CD8-positive, alpha-beta memory T cell (primary cell): Measurements from ENCODE around the gene RBM8A. TPM values are rescaled to one million over a fixed set of nuclear protein-coding genes. Genes with fewer than 3 reads are reported as not detected.

Experiments
- CTCF ChIA-PET: fragments of 350-600 bp; sonication (Branson Sonifier 250); formaldehyde crosslinking; loops from one replicate; lab custom pipeline; 2021; ENCODE audit warnings: antibody characterized with exemption; lab: Charles Lee
- POLR2A ChIA-PET: fragments of 350-600 bp; sonication (Branson Sonifier 250); formaldehyde crosslinking; loops from one replicate; lab custom pipeline; 2021; ENCODE audit warnings: antibody characterized with exemption; lab: Charles Lee
- DNase-seq, 5 donors: peaks; one replicate each; pipeline versions ENCODE4 v3.0.0 to v3.0.0-alpha.2; 2020 to 2022; ENCODE audit warnings: mixed read lengths in 1 of 5
- H3K27ac ChIP-seq: one replicate; pipeline ENCODE4 v1.7.0; 2013; ENCODE audit warnings: low read depth, mild to moderate bottlenecking, low read length, moderate library complexity
- H3K27me3 ChIP-seq: 2 replicates; pipeline ENCODE4 v1.7.0; 2013; ENCODE audit warnings: low read length, mild to moderate bottlenecking; ENCODE audit not compliant: insufficient read depth, poor library complexity, severe bottlenecking
- H3K36me3 ChIP-seq: 2 replicates; pipeline ENCODE4 v1.7.0; 2013; ENCODE audit warnings: mild to moderate bottlenecking, low read length, moderate library complexity; ENCODE audit not compliant: insufficient read depth
- H3K4me1 ChIP-seq: 2 replicates; pipeline ENCODE4 v1.7.0; 2013; ENCODE audit warnings: mild to moderate bottlenecking, low read length, moderate library complexity; ENCODE audit not compliant: insufficient read depth
- H3K4me3 ChIP-seq: 2 replicates; pipeline ENCODE4 v1.7.0; 2013; ENCODE audit warnings: mild to moderate bottlenecking, low read length
- H3K9me3 ChIP-seq: 2 replicates; pipeline ENCODE4 v1.7.0; 2013; ENCODE audit warnings: mild to moderate bottlenecking, low read length
- H3K27ac Mint-ChIP-seq, 8 donors: one replicate each; pipeline ENCODE4 v1.8.0; 2020 to 2021; ENCODE audit warnings: mixed read lengths in 8 of 8, mild to moderate bottlenecking in 6 of 8, inconsistent platforms in 3 of 8, moderate library complexity in 3 of 8
- H3K27me3 Mint-ChIP-seq, 2 donors: one replicate each; pipeline ENCODE4 v1.8.0; 2020 to 2021; ENCODE audit warnings: mixed read lengths in 2 of 2, mild to moderate bottlenecking in 1 of 2, moderate library complexity in 1 of 2
- H3K36me3 Mint-ChIP-seq, 3 donors: one replicate each; pipeline ENCODE4 v1.8.0; 2020 to 2021; ENCODE audit warnings: mixed read lengths in 3 of 3, inconsistent platforms in 1 of 3, mild to moderate bottlenecking in 1 of 3
- H3K4me1 Mint-ChIP-seq, 3 donors: one replicate each; pipeline ENCODE4 v1.8.0; 2020 to 2021; ENCODE audit warnings: mixed read lengths in 3 of 3, inconsistent platforms in 1 of 3, mild to moderate bottlenecking in 1 of 3
- H3K4me3 Mint-ChIP-seq, 7 donors: one replicate each; pipeline ENCODE4 v1.8.0; 2020 to 2021; ENCODE audit warnings: mixed read lengths in 7 of 7, mild to moderate bottlenecking in 6 of 7, moderate library complexity in 4 of 7, inconsistent platforms in 2 of 7
- H3K9me3 Mint-ChIP-seq, 5 donors: one replicate each; pipeline ENCODE4 v1.8.0; 2020 to 2022; ENCODE audit warnings: mixed read lengths in 5 of 5, mild to moderate bottlenecking in 3 of 5, moderate library complexity in 2 of 5, inconsistent platforms in 1 of 5
- polyA plus RNA-seq: library from polyadenylated mRNA; unstranded; fragments of 300-500 nt; fragmentation: Illumina TruSeq; gene quantifications from one replicate; pipeline ENCODE4 v1.2.3, GENCODE V29; 2021
- total RNA-seq, 2 experiments: library from RNA; stranded (reverse); gene quantifications; one replicate each; pipeline ENCODE4 v1.2.3, GENCODE V29; 2021

The RBM8A gene
- total and polyA plus RNA-seq, 3 experiments from 2014 or later, result 192 to 397 (median 387) TPM

- POLR2A ChIA-PET, result interaction anchor here (0.5 kb wide), 1 partner anchor 153 kb away, joined by 8 read pairs; no protein-coding TSS in a partner anchor
These were observed 42.6 kb downstream of the RBM8A start for GRCh38 chr1:145884675-145885074.

DNA sequence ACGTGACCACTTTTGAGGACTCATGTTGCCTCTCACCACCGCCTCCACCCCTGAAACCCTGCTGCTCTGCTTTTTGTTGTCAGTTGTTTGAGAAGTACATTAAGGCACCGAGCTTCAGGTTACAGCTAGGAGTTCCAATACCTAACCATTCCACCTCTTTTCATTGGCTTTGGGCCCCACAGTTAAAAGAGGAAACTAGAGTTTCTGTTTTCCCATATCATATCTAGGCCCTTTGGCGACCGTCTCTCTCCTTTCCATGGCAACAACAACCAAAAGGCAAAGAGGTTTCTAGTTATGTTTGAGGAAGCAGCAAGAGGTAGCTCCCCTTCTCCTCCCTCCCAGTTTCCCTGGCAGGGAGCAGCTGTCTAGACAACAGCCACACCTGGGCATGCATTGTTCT, 47.5 kb downstream of the RBM8A start:
- no peaks in the 10 kb centered on the region for H3K9me3 ChIP-seq
- H3K4me1 ChIP-seq, result peaks cover under 1% of the 10 kb centered on the region
- Mint-ChIP-seq H3K4me1 (peaks cover 1 to 3% (median 2%) of the 10 kb centered on the region in 3 donors), H3K9me3 (no peaks in the 10 kb centered on the region), H3K27ac (no peak overlapping the region), H3K4me3 (no peak overlapping the region), H3K36me3 (no peaks in the 10 kb centered on the region), H3K27me3 (peaks cover 21 to 38% of the 10 kb centered on the region in 2 donors)
- H3K27me3 ChIP-seq, result peaks cover 13% of the 10 kb centered on the region
- DNase-seq, result no peak
- ChIA-PET CTCF (interaction anchor here (0.8 to 2.4 kb wide), 6 partner anchors 9 to 138 kb away, joined by 3 to 9 read pairs (median 4); partner anchors contain the start of gene ITGA10), POLR2A (interaction anchor here (0.7 kb wide), 1 partner anchor 158 kb away, joined by 3 read pairs; no protein-coding TSS in a partner anchor)
- H3K27ac ChIP-seq, result peak overlapping the region; percentile 21
- no peaks in the 10 kb centered on the region for H3K36me3 ChIP-seq
- no peak overlapping the region for H3K4me3 ChIP-seq

More at GRCh38 chr1:145884675-145885074, 42.6 kb downstream of the RBM8A start:
- Histone ChIP-seq H3K27me3 (peaks cover 18% of the 10 kb centered on the region), H3K9me3 (no peaks in the 10 kb centered on the region), H3K27ac (no peak overlapping the region), H3K4me3 (no peak overlapping the region), H3K36me3 (no peaks in the 10 kb centered on the region), H3K4me1 (peaks cover 13% of the 10 kb centered on the region)
- no peak for DNase-seq
- Mint-ChIP-seq H3K27me3 (peaks cover 23 to 24% of the 10 kb centered on the region in 2 donors), H3K4me1 (peaks cover 16 to 20% (median 18%) of the 10 kb centered on the region in 3 donors), H3K27ac (no peak overlapping the region), H3K4me3 (peak overlapping the region; percentile 71 to 86 (median 83)), H3K36me3 (no peaks in the 10 kb centered on the region), H3K9me3 (no peaks in the 10 kb centered on the region)
- CTCF ChIA-PET, result interaction anchor here (1.0 to 2.6 kb wide), 3 partner anchors 25 to 155 kb away, joined by 3 to 11 read pairs (median 4); partner anchors contain the start of genes NUDT17 and PIAS3

DNA sequence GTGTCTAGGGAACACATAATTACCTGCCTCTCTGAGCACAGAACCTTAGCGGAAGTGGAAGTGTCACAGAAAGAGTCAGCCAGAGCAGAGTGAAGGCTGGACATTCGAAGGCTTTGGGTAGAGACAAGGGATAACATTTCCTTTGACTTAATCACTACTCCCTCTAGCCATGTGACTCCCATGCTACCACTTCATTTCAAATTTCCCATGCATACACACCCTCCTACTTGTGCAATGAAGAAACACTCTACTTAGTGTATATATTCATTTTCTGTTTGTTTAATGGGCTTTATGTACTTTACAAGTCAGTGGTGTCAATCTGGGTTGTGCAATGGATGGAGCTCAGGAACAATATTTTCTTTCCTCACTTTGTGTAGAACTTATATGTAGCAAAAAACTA, 48.6 kb downstream of the RBM8A start:
- Histone ChIP-seq H3K9me3 (no peaks in the 10 kb centered on the region), H3K27ac (no peak overlapping the region), H3K4me3 (no peak overlapping the region), H3K27me3 (peaks cover 4% of the 10 kb centered on the region), H3K4me1 (no peaks in the 10 kb centered on the region), H3K36me3 (no peaks in the 10 kb centered on the region)
- POLR2A ChIA-PET, result no interaction called here
- peaks cover 0 to 2% (median 0%) of the 10 kb centered on the region in 3 donors for H3K4me1 Mint-ChIP-seq
- no peaks in the 10 kb centered on the region for H3K36me3 Mint-ChIP-seq
- DNase-seq, result no peak
- no peak overlapping the region for H3K4me3 Mint-ChIP-seq
- peaks cover 15 to 30% of the 10 kb centered on the region in 2 donors for H3K27me3 Mint-ChIP-seq
- H3K9me3 Mint-ChIP-seq, result no peaks in the 10 kb centered on the region
- CTCF ChIA-PET, result interaction anchor here (1.0 to 2.4 kb wide), 3 partner anchors 8 to 139 kb away, joined by 3 to 9 read pairs (median 4); no protein-coding TSS in a partner anchor
- H3K27ac Mint-ChIP-seq, result no peak overlapping the region

- H3K27ac Mint-ChIP-seq, result no peak overlapping the region
- Histone ChIP-seq H3K4me3 (no peak overlapping the region), H3K9me3 (no peaks in the 10 kb centered on the region), H3K27me3 (no peaks in the 10 kb centered on the region), H3K27ac (no peak overlapping the region), H3K4me1 (no peaks in the 10 kb centered on the region), H3K36me3 (no peaks in the 10 kb centered on the region)
- ChIA-PET CTCF (interaction anchor here (2.4 kb wide), 1 partner anchor 13 kb away, joined by 9 read pairs; no protein-coding TSS in a partner anchor), POLR2A (no interaction called here)
- peaks cover 1 to 7% (median 4%) of the 10 kb centered on the region in 3 donors for H3K4me1 Mint-ChIP-seq
- no peak overlapping the region for H3K4me3 Mint-ChIP-seq
- H3K36me3 Mint-ChIP-seq, result no peaks in the 10 kb centered on the region
- H3K9me3 Mint-ChIP-seq, result no peaks in the 10 kb centered on the region
- H3K27me3 Mint-ChIP-seq, result peaks cover 11 to 25% of the 10 kb centered on the region in 2 donors
- no peak for DNase-seq
These were observed 49.3 kb downstream of the RBM8A start for GRCh38 chr1:145877923-145878486.

- CTCF ChIA-PET, result interaction anchor here (1.7 kb wide), 1 partner anchor 29 kb away, joined by 10 read pairs; the partner anchor contains the start of gene NUDT17
- no peak overlapping the region for H3K4me3 Mint-ChIP-seq
These were observed 52.6 kb downstream of the RBM8A start for GRCh38 chr1:145874646-145875045.

GRCh38 chr1:145871994-145872924, 55.0 kb downstream of the RBM8A start:
- Mint-ChIP-seq H3K4me3 (peak overlapping the region; percentile 74 to 93 (median 84)), H3K27ac (peak overlapping the region; percentile 9 to 93 (median 82)), H3K4me1 (peaks cover 16 to 24% (median 21%) of the 10 kb centered on the region in 3 donors), H3K36me3 (no peaks in the 10 kb centered on the region), H3K27me3 (peaks cover 4 to 13% of the 10 kb centered on the region in 2 donors), H3K9me3 (no peaks in the 10 kb centered on the region)
- DNase-seq, result peak in 4 of 5 donors; percentile 6 to 56 (median 40)
- CTCF ChIA-PET, result interaction anchor here (1.0 to 2.9 kb wide), 14 partner anchors 9 to 165 kb away, joined by 3 to 28 read pairs (median 4); partner anchors contain the start of genes ANKRD35, ITGA10, NUDT17 and PEX11B
- H3K27ac ChIP-seq, result no peak overlapping the region
- no peaks in the 10 kb centered on the region for H3K9me3 ChIP-seq
- peak overlapping the region; percentile 51 for H3K4me3 ChIP-seq
- H3K36me3 ChIP-seq, result no peaks in the 10 kb centered on the region
- no peaks in the 10 kb centered on the region for H3K27me3 ChIP-seq
- POLR2A ChIA-PET, result interaction anchor here (0.6 to 2.8 kb wide), 5 partner anchors 13 to 55 kb away, joined by 3 to 25 read pairs (median 6); partner anchors contain the start of genes NUDT17, PEX11B, PIAS3 and RBM8A
- H3K4me1 ChIP-seq, result peaks cover 12% of the 10 kb centered on the region

More at GRCh38 chr1:145874646-145875045, 52.6 kb downstream of the RBM8A start:
- Mint-ChIP-seq H3K9me3 (no peaks in the 10 kb centered on the region), H3K27me3 (peaks cover 4 to 20% of the 10 kb centered on the region in 2 donors), H3K27ac (no peak overlapping the region), H3K36me3 (no peaks in the 10 kb centered on the region), H3K4me1 (peaks cover 16 to 24% (median 21%) of the 10 kb centered on the region in 3 donors)
- H3K36me3 ChIP-seq, result no peaks in the 10 kb centered on the region
- peaks cover 12% of the 10 kb centered on the region for H3K4me1 ChIP-seq
- no peaks in the 10 kb centered on the region for H3K27me3 ChIP-seq
- H3K9me3 ChIP-seq, result no peaks in the 10 kb centered on the region
- H3K27ac ChIP-seq, result no peak overlapping the region
- POLR2A ChIA-PET, result no interaction called here
- DNase-seq, result no peak
- H3K4me3 ChIP-seq, result no peak overlapping the region
